Mucosa of stomach (tissue), 1 donor: ENCODE data around the gene FGF5.

ENCODE experiments used
- H3K27me3 ChIP-seq: one replicate; pipeline ENCODE4 v1.7.0; 2013; ENCODE audit warnings: mild to moderate bottlenecking, low read length; ENCODE audit not compliant: control insufficient read depth, insufficient read depth
- H3K36me3 ChIP-seq: one replicate; pipeline ENCODE4 v1.7.0; 2013; ENCODE audit warnings: low read length; ENCODE audit not compliant: control insufficient read depth, insufficient read depth
- H3K4me1 ChIP-seq: one replicate; pipeline ENCODE4 v1.7.0; 2013; ENCODE audit warnings: mild to moderate bottlenecking, low read length; ENCODE audit not compliant: control insufficient read depth, insufficient read depth
- H3K4me3 ChIP-seq: one replicate; pipeline ENCODE4 v1.7.0; 2013; ENCODE audit warnings: low read length
- H3K9ac ChIP-seq: one replicate; pipeline ENCODE4 v1.7.0; 2013; ENCODE audit warnings: mild to moderate bottlenecking, low read length, moderate library complexity
- H3K9me3 ChIP-seq: one replicate; pipeline ENCODE4 v1.7.0; 2013; ENCODE audit warnings: mild to moderate bottlenecking, low read length, moderate library complexity; ENCODE audit not compliant: control insufficient read depth
- donor health status: Pancreatic carcinoma.

Gene FGF5

GRCh38 chr4:80331693-80332092 lies 65.2 kb downstream of the FGF5 start:
- H3K9ac ChIP-seq, result no peak overlapping the region
- no peak overlapping the region for H3K4me3 ChIP-seq
- H3K27me3 ChIP-seq, result peaks cover 7% of the 10 kb centered on the region
- no peaks in the 10 kb centered on the region for H3K9me3 ChIP-seq
- H3K36me3 ChIP-seq, result no peaks in the 10 kb centered on the region
- H3K4me1 ChIP-seq, result peaks cover 5% of the 10 kb centered on the region

GRCh38 chr4:80333121-80333520 lies 66.7 kb downstream of the FGF5 start:
- H3K9ac ChIP-seq, result no peak overlapping the region
- H3K9me3 ChIP-seq, result no peaks in the 10 kb centered on the region
- H3K4me1 ChIP-seq, result peaks cover 5% of the 10 kb centered on the region
- H3K27me3 ChIP-seq, result peaks cover 7% of the 10 kb centered on the region
- H3K4me3 ChIP-seq, result no peak overlapping the region
- H3K36me3 ChIP-seq, result no peaks in the 10 kb centered on the region

GRCh38 chr4:80334568-80334967 lies 68.1 kb downstream of the FGF5 start:
- Histone ChIP-seq H3K9me3 (no peaks in the 10 kb centered on the region), H3K4me3 (no peak overlapping the region), H3K9ac (no peak overlapping the region), H3K27me3 (peaks cover 7% of the 10 kb centered on the region), H3K36me3 (no peaks in the 10 kb centered on the region), H3K4me1 (peaks cover 5% of the 10 kb centered on the region)

GRCh38 chr4:80335226-80335553 lies 68.7 kb downstream of the FGF5 start:
- Histone ChIP-seq H3K9ac (no peak overlapping the region), H3K36me3 (no peaks in the 10 kb centered on the region), H3K27me3 (peaks cover 7% of the 10 kb centered on the region), H3K4me1 (peaks cover 5% of the 10 kb centered on the region), H3K4me3 (peak overlapping the region; percentile 65), H3K9me3 (no peaks in the 10 kb centered on the region)

GRCh38 chr4:80335554-80336358 lies 69.3 kb downstream of the FGF5 start, which contains the start of gene CFAP299:
Gene CFAP299 (plus strand): TSS chr4:80335730.
- H3K27me3 ChIP-seq, result peaks cover 7% of the 10 kb centered on the region
- no peaks in the 10 kb centered on the region for H3K36me3 ChIP-seq
- peaks cover 5% of the 10 kb centered on the region for H3K4me1 ChIP-seq
- H3K9me3 ChIP-seq, result no peaks in the 10 kb centered on the region
- H3K9ac ChIP-seq, result no peak within 1 kb of the TSS
- H3K4me3 ChIP-seq, result peak within 1 kb of the TSS; percentile 65

GRCh38 chr4:80336582-80336981 lies 70.1 kb downstream of the FGF5 start:
- no peaks in the 10 kb centered on the region for H3K9me3 ChIP-seq
- peaks cover 5% of the 10 kb centered on the region for H3K4me1 ChIP-seq
- no peaks in the 10 kb centered on the region for H3K36me3 ChIP-seq
- peak overlapping the region; percentile 65 for H3K4me3 ChIP-seq
- H3K27me3 ChIP-seq, result peaks cover 7% of the 10 kb centered on the region
- no peak overlapping the region for H3K9ac ChIP-seq

- H3K4me3 ChIP-seq, result no peak overlapping the region
- no peaks in the 10 kb centered on the region for H3K36me3 ChIP-seq
- no peak overlapping the region for H3K9ac ChIP-seq
- peaks cover 7% of the 10 kb centered on the region for H3K27me3 ChIP-seq
- peaks cover 5% of the 10 kb centered on the region for H3K4me1 ChIP-seq
- H3K9me3 ChIP-seq, result no peaks in the 10 kb centered on the region
Measured at GRCh38 chr4:80340036-80340435, 73.6 kb downstream of the FGF5 start.
